GM21390 (cell line): ENCODE data around the gene MPV17.
"Not testable (repeated sequence)": the region's sequence is repeated elsewhere in the genome, so short reads cannot be mapped to it uniquely, and the experiment has no call there.

Experiments used
- ATAC-seq: cut with Tn5 transposase; IDR thresholded peaks from one replicate; pipeline ENCODE4 v1.9.1; 2021; ENCODE audit not compliant: unreplicated experiment

MPV17 gene

GRCh38 chr2:27323596-27324285, 844 bp upstream of the MPV17 start:
- no peak for ATAC-seq

GRCh38 chr2:27322301-27322765, 564 bp downstream of the MPV17 start:
- ATAC-seq = no peak

GRCh38 chr2:27320958-27321543, 1.8 kb downstream of the MPV17 start:
- no peak for ATAC-seq

GRCh38 chr2:27319839-27320238, 3.1 kb downstream of the MPV17 start:
- not testable (repeated sequence) for ATAC-seq

- ATAC-seq = no peak
Measured at GRCh38 chr2:27316655-27317412, 6.1 kb downstream of the MPV17 start.

GRCh38 chr2:27315122-27315521, 7.8 kb downstream of the MPV17 start:
- no peak for ATAC-seq

- no peak for ATAC-seq
Measured at GRCh38 chr2:27314709-27315108, 8.2 kb downstream of the MPV17 start.

GRCh38 chr2:27313882-27314645, 8.8 kb downstream of the MPV17 start:
- ATAC-seq = no peak

- no peak for ATAC-seq
Measured at GRCh38 chr2:27312152-27312551, 10.7 kb downstream of the MPV17 start.

- ATAC-seq = no peak
Measured at GRCh38 chr2:27309651-27310050, 13.2 kb downstream of the MPV17 start.

- no peak for ATAC-seq
Measured at GRCh38 chr2:27308359-27308881, 14.5 kb downstream of the MPV17 start, which contains the start of gene UCN. Gene UCN (minus strand): TSS chr2:27308445. CDS start chr2:27307895, 550 bp downstream.

GRCh38 chr2:27307545-27308358, 15.1 kb downstream of the MPV17 start:
- no peak for ATAC-seq

GRCh38 chr2:27307287-27307544, 15.7 kb downstream of the MPV17 start:
- no peak for ATAC-seq

GRCh38 chr2:27306573-27307286, 16.2 kb downstream of the MPV17 start:
- ATAC-seq = no peak

- ATAC-seq = no peak
Measured at GRCh38 chr2:27306136-27306535, 16.8 kb downstream of the MPV17 start.

GRCh38 chr2:27305516-27305915, 17.4 kb downstream of the MPV17 start:
- no peak for ATAC-seq

GRCh38 chr2:27304488-27305240, 18.2 kb downstream of the MPV17 start:
- ATAC-seq = no peak

GRCh38 chr2:27303093-27304025, 19.5 kb downstream of the MPV17 start:
- ATAC-seq = no peak
